ENCODE results near the gene WDR77.

- TF ChIP-seq CTCF (conservative IDR thresholded peaks at IDR 0.05 in 1 of 2, IDR thresholded peaks at IDR 0.05 in 1 of 2; ENCODE audit: extremely low read depth in 1 of 2, insufficient read depth in 1 of 2, low read depth in 1 of 2, low read length in 2 of 2) (no peak), EZH2 (IDR thresholded peaks at IDR 0.05; ENCODE audit: borderline replicate concordance, low read length) (no peak)
Measured at GRCh38 chr1:111476761-111477309, 27.8 kb upstream of the WDR77 start.
